HEK293T (cell line): Measurements from ENCODE around the gene TJP3.
"Not testable (repeated sequence)": the region's sequence is repeated elsewhere in the genome, so short reads cannot be mapped to it uniquely, and the experiment has no call there.

Experiments used
- CTCF ChIA-PET: fragments of 350-600 bp; formaldehyde crosslinking; extraction: SDS; loops from one replicate; lab custom pipeline; 2021; ENCODE audit warnings: antibody characterized with exemption, inconsistent platforms; lab: Yijun Ruan, JAX
- POLR2A ChIA-PET: fragments of 350-600 bp; formaldehyde crosslinking; extraction: SDS; loops from one replicate; lab custom pipeline; 2020; ENCODE audit warnings: antibody characterized with exemption, inconsistent platforms; lab: Yijun Ruan, JAX
- DNase-seq: peaks from one replicate; pipeline ENCODE4 v3.0.0; 2012; ENCODE audit warnings: mixed read lengths; ENCODE audit errors: extremely low spot score
- ARNT ChIP-seq: fragments of 450-650 bp; IDR thresholded peaks from 2 replicates; pipeline ENCODE4 v1.6.1; 2017; ENCODE audit warnings: mild to moderate bottlenecking
- BHLHE40 ChIP-seq: fragments of 450-650 bp; IDR thresholded peaks from 2 replicates; pipeline ENCODE4 v1.6.1; 2016; ENCODE audit warnings: mild to moderate bottlenecking, moderate library complexity, borderline replicate concordance
- CTBP1 ChIP-seq: fragments of 450-650 bp; IDR thresholded peaks from 2 replicates; pipeline ENCODE4 v1.6.1; 2016; ENCODE audit warnings: borderline replicate concordance
- ELF4 ChIP-seq: fragments of 450-650 bp; IDR thresholded peaks from 2 replicates; pipeline ENCODE4 v1.6.1; 2017; ENCODE audit warnings: antibody characterized with exemption
- FOXA1 ChIP-seq: fragments of 450-650 bp; IDR thresholded peaks from 2 replicates; pipeline ENCODE4 v1.6.1; 2016; ENCODE audit warnings: mild to moderate bottlenecking
- FOXK2 ChIP-seq: fragments of 450-650 bp; IDR thresholded peaks from 2 replicates; pipeline ENCODE4 v1.6.1; 2016; ENCODE audit warnings: mild to moderate bottlenecking
- FOXM1 ChIP-seq: fragments of 450-650 bp; IDR thresholded peaks from 2 replicates; pipeline ENCODE4 v1.6.1; 2017; ENCODE audit warnings: mild to moderate bottlenecking, borderline replicate concordance
- HDGF ChIP-seq: fragments of 450-650 bp; IDR thresholded peaks from 2 replicates; pipeline ENCODE4 v1.6.1; 2017; ENCODE audit warnings: antibody characterized with exemption, borderline replicate concordance
- L3MBTL2 ChIP-seq: fragments of 450-650 bp; conservative IDR thresholded peaks from 2 replicates; pipeline ENCODE4 v1.6.1; 2016; ENCODE audit warnings: mild to moderate bottlenecking
- LEF1 ChIP-seq: fragments of 450-650 bp; IDR thresholded peaks from 2 replicates; pipeline ENCODE4 v1.6.1; 2017; ENCODE audit warnings: mild to moderate bottlenecking, borderline replicate concordance
- NFRKB ChIP-seq: fragments of 450-650 bp; IDR thresholded peaks from 2 replicates; pipeline ENCODE4 v1.6.1; 2016; ENCODE audit warnings: mild to moderate bottlenecking, moderate library complexity
- PKNOX1 ChIP-seq: fragments of 450-650 bp; IDR thresholded peaks from 2 replicates; pipeline ENCODE4 v1.6.1; 2016
- SP1 ChIP-seq: fragments of 450-650 bp; IDR thresholded peaks from 2 replicates; pipeline ENCODE4 v1.6.1; 2017
- SUZ12 ChIP-seq: fragments of 450-650 bp; IDR thresholded peaks from 2 replicates; pipeline ENCODE4 v1.6.1; 2016; ENCODE audit warnings: mild to moderate bottlenecking
- TARDBP ChIP-seq: fragments of 450-650 bp; IDR thresholded peaks from 2 replicates; pipeline ENCODE4 v1.6.1; 2016
- ZNF384 ChIP-seq: fragments of 450-650 bp; IDR thresholded peaks from 2 replicates; pipeline ENCODE4 v1.6.1; 2016

The TJP3 gene

DNA sequence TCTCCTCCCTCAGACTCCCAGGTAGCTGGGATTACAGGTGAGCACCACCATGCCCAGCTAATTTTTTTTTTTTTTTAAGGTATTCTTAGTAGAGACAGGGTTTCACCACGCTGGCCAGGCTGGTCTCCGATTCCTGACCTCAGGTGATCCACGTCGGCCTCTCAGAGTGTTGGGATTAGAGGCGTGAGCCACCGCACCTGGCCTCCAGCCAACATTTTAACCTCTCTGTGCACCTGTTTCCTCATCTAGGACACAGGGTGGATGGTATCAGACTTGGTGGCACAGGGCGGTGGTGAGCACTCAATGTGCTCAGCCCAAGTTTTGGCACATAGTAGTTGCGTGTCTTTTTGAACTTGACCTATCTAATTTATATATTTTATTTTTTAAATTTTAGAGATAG is 40.8 kb downstream of the TJP3 start:
- ChIA-PET POLR2A (interaction anchor here (6.0 kb wide), 1 partner anchor 13 kb away, joined by 40 read pairs; the partner anchor contains the start of genes APBA3 and MRPL54), CTCF (no interaction called here)
- TF ChIP-seq HDGF (no peak), BHLHE40 (no peak), SUZ12 (no peak), SP1 (no peak)
- no peak for DNase-seq

DNA sequence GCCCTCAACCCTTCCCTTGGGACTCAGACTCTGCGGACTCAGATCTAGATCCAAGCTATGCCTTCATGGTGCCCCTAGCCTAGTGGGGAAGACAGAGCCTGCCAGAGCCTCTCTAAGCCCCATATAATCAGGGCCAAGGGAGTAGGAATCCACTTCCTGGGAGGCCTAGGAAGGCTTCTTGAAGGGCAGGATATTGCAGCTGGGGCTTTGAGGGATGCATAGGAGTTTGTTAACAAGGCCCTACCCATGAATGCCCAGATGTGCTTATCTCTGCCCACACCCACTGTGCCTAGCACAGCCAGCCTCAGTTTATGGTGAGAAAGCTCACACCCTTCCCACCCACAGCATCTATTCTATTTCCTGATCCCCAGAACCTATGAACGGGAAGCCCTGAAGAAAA is 42.0 kb downstream of the TJP3 start:
- ChIA-PET CTCF (no interaction called here), POLR2A (interaction anchor here (6.0 kb wide), 1 partner anchor 12 kb away, joined by 40 read pairs; the partner anchor contains the start of genes APBA3 and MRPL54)
- no peak for DNase-seq
- no peak for TF ChIP-seq LEF1

GRCh38 chr19:3751236-3751635 is 43.1 kb downstream of the TJP3 start:
- ChIA-PET POLR2A (interaction anchor here (6.0 kb wide), 1 partner anchor 11 kb away, joined by 40 read pairs; the partner anchor contains the start of genes APBA3 and MRPL54), CTCF (no interaction called here)

GRCh38 chr19:3752492-3752891 is 44.3 kb downstream of the TJP3 start:
- DNase-seq, result no peak
- TF ChIP-seq SUZ12, result no peak
- TF ChIP-seq BHLHE40, result no peak
- TF ChIP-seq NFRKB, result no peak
- TF ChIP-seq FOXM1, result no peak
- TF ChIP-seq SP1, result no peak
- no peak for TF ChIP-seq PKNOX1
- TF ChIP-seq FOXA1, result no peak
- no peak for TF ChIP-seq TARDBP
- TF ChIP-seq ARNT, result no peak
- no peak for TF ChIP-seq HDGF
- no peak for TF ChIP-seq ZNF384
- TF ChIP-seq CTBP1, result no peak
- TF ChIP-seq ELF4, result no peak
- TF ChIP-seq FOXK2, result no peak
- no peak for TF ChIP-seq LEF1
- no peak for TF ChIP-seq L3MBTL2
- ChIA-PET CTCF (no interaction called here), POLR2A (interaction anchor here (6.0 kb wide), 1 partner anchor 10 kb away, joined by 40 read pairs; the partner anchor contains the start of genes APBA3 and MRPL54)

More at GRCh38 chr19:3751236-3751635, 43.1 kb downstream of the TJP3 start:
- no peak for TF ChIP-seq LEF1
- TF ChIP-seq L3MBTL2, result no peak
- TF ChIP-seq HDGF, result no peak
- TF ChIP-seq NFRKB, result no peak
- no peak for TF ChIP-seq FOXK2
- TF ChIP-seq ZNF384, result no peak
- no peak for TF ChIP-seq FOXM1
- no peak for TF ChIP-seq ELF4
- TF ChIP-seq TARDBP, result no peak
- no peak for TF ChIP-seq SUZ12
- no peak for TF ChIP-seq FOXA1
- no peak for TF ChIP-seq BHLHE40
- TF ChIP-seq ARNT, result no peak
- no peak for TF ChIP-seq PKNOX1
- TF ChIP-seq SP1, result no peak
- TF ChIP-seq CTBP1, result no peak
- DNase-seq, result no peak

GRCh38 chr19:3753631-3754410 is 45.6 kb downstream of the TJP3 start:
- POLR2A ChIA-PET, result interaction anchor here (6.0 kb wide), 1 partner anchor 8 kb away, joined by 40 read pairs; the partner anchor contains the start of genes APBA3 and MRPL54

GRCh38 chr19:3757705-3758104 is 49.5 kb downstream of the TJP3 start:
- POLR2A ChIA-PET, DNase-seq: not testable (repeated sequence)
- CTCF ChIA-PET, result interaction anchor here (0.7 kb wide), 1 partner anchor 74 kb away, joined by 3 read pairs; no protein-coding TSS in a partner anchor

More at GRCh38 chr19:3753631-3754410, 45.6 kb downstream of the TJP3 start:
- CTCF ChIA-PET, result no interaction called here
- TF ChIP-seq CTBP1 (no peak), BHLHE40 (no peak), HDGF (no peak), NFRKB (no peak)
- no peak for DNase-seq

- CTCF ChIA-PET, result interaction anchor here (0.7 kb wide), 1 partner anchor 73 kb away, joined by 3 read pairs; no protein-coding TSS in a partner anchor
- POLR2A ChIA-PET, DNase-seq: not testable (repeated sequence)
These were observed 50.1 kb downstream of the TJP3 start for GRCh38 chr19:3758297-3758696.
